ENCODE measurements around the gene CPXM2. TPM values are rescaled to one million over a fixed set of nuclear protein-coding genes. Genes with fewer than 3 reads are reported as not detected.
A peak's percentile ranks its signal among the peaks of the same experiment; 100 is the strongest.

The CPXM2 gene
- total RNA-seq, 6 donors from 2014 or later, result 0.61 to 10.2 (median 3.1) TPM

DNA sequence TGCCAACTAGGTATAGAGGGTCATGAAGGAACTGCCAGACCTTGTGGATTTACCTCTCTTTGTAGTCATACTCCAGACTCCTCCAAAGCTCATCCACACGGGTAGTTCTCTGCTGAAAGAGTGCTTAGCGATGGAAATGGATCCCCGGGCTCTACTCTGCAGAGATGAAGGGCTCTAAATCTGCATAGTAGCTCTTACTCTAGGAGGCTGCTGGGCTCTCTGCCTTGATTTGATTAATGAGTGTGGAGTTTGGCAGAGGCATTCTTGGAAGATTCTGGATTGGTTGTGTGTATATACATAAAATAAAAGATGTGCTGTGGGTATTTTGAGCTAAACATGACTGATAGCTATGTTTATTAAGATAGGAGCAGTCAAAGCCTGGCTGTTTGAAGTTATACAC, 21.3 kb upstream of the CPXM2 start:
- Histone ChIP-seq H3K9me3 (no peaks in the 10 kb centered on the region), H3K4me3 (no peak overlapping the region), H3K27me3 (no peaks in the 10 kb centered on the region), H3K27ac (no peak overlapping the region), H3K4me1 (peaks cover 0 to 9% (median 4%) of the 10 kb centered on the region in 4 donors), H3K36me3 (no peaks in the 10 kb centered on the region)
- 22 to 36% methylated on average over 3 of the region's 3 CpGs for WGBS, 2 donors
- ATAC-seq (ENCODE audit: low FRiP score in 2 of 2) (no peak), DNase-seq (no peak)
- TF ChIP-seq POLR2A (IDR thresholded peaks at IDR 0.05) (no peak), POLR2AphosphoS5 (IDR thresholded peaks at IDR 0.05) (no peak), EP300 (IDR thresholded peaks at IDR 0.05) (no peak)
- TF ChIP-seq, protein P1, sequence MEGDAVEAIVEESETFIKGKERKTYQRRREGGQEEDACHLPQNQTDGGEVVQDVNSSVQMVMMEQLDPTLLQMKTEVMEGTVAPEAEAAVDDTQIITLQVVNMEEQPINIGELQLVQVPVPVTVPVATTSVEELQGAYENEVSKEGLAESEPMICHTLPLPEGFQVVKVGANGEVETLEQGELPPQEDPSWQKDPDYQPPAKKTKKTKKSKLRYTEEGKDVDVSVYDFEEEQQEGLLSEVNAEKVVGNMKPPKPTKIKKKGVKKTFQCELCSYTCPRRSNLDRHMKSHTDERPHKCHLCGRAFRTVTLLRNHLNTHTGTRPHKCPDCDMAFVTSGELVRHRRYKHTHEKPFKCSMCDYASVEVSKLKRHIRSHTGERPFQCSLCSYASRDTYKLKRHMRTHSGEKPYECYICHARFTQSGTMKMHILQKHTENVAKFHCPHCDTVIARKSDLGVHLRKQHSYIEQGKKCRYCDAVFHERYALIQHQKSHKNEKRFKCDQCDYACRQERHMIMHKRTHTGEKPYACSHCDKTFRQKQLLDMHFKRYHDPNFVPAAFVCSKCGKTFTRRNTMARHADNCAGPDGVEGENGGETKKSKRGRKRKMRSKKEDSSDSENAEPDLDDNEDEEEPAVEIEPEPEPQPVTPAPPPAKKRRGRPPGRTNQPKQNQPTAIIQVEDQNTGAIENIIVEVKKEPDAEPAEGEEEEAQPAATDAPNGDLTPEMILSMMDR (IDR thresholded peaks at IDR 0.05), result no peak

DNA sequence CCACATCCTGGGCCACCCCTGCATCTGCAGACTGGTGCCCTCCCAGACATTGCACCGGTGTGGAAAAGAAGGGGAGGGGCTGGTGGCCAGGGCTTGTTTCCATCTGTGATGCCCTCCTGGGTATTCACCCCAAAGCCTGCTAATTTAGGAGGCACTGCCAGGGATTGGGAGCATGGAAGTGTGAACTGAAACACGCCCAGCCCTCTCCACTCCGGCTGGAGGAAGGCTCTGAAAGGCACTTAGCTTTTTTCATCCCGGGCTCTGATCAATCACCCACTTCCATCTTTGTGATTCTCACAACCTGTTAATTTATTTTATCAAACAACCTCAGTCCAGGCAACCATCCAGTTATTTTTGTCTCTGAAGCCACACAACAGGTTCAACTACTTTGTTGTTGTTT, 20.9 kb upstream of the CPXM2 start:
- Histone ChIP-seq H3K27me3 (no peaks in the 10 kb centered on the region), H3K4me1 (peaks cover 0 to 9% (median 4%) of the 10 kb centered on the region in 4 donors), H3K9me3 (no peaks in the 10 kb centered on the region), H3K36me3 (no peaks in the 10 kb centered on the region), H3K27ac (no peak overlapping the region), H3K4me3 (no peak overlapping the region)
- DNase-seq, result no peak
- TF ChIP-seq POLR2A (IDR thresholded peaks at IDR 0.05) (no peak), POLR2AphosphoS5 (IDR thresholded peaks at IDR 0.05) (no peak), EP300 (IDR thresholded peaks at IDR 0.05) (no peak)
- TF ChIP-seq, protein P1 (IDR thresholded peaks at IDR 0.05), result no peak
- WGBS, 2 donors, result 58 to 59% methylated on average over 3 of the region's 4 CpGs
- no peak for ATAC-seq (ENCODE audit: low FRiP score in 2 of 2)

DNA sequence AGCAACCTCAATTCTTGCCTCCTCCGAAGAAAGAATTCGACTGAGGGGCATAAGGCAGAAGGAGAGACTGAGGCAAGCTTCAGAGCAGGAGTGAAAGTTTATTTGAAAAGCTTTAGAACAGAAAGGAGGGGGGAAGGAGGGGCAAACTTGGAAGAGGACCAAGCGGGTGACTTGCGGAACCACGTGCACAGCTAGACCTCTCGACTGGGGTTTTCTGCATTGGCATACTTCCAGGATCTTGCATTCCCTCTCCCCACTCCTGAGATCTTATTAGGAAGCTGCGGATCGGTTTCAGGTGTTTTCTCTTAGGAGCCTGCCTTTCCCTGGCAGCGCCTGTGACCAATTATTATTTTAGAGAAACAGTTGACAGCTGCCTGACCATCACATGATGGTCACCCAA, 20.3 kb upstream of the CPXM2 start:
- Histone ChIP-seq H3K27me3 (no peaks in the 10 kb centered on the region), H3K27ac (no peak overlapping the region), H3K4me3 (no peak overlapping the region), H3K4me1 (peaks cover 0 to 9% (median 4%) of the 10 kb centered on the region in 4 donors), H3K36me3 (no peaks in the 10 kb centered on the region), H3K9me3 (no peaks in the 10 kb centered on the region)
- 36 to 38% methylated on average over 9 of the region's 9 CpGs for WGBS, 2 donors
- ATAC-seq (ENCODE audit: low FRiP score in 2 of 2) (no peak), DNase-seq (no peak)
- no peak for TF ChIP-seq POLR2A (IDR thresholded peaks at IDR 0.05)
- TF ChIP-seq, protein P1 (IDR thresholded peaks at IDR 0.05), result no peak
- no peak for TF ChIP-seq POLR2AphosphoS5 (IDR thresholded peaks at IDR 0.05)
- TF ChIP-seq EP300 (IDR thresholded peaks at IDR 0.05), result no peak

DNA sequence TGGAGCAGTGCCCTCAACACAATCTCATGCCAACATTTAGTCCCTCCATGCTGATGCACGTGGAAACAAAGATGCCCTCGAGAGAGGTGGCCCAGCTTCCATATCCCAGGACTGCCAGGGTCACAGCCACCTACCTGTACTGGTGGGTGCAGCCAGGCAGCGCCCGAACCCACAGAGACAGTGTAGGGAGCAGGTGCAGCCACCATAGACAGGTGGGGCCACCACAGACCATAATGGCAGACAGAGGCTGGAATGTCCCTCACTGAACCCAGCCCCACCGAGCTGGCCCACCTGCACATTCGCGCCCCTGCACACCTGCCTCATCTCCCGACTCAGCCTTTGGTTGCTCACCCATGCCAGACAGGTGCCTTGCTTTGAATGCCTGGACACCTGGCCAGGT, 18.3 kb upstream of the CPXM2 start:
- TF ChIP-seq, protein P1 (IDR thresholded peaks at IDR 0.05), result no peak
- TF ChIP-seq EP300 (IDR thresholded peaks at IDR 0.05) (no peak), POLR2A (IDR thresholded peaks at IDR 0.05) (no peak), POLR2AphosphoS5 (IDR thresholded peaks at IDR 0.05) (no peak)
- WGBS, 2 donors, result 93 to 94% methylated on average over 8 of the region's 8 CpGs
- DNase-seq (peak in 1 of 2 donors; percentile 63), ATAC-seq (ENCODE audit: low FRiP score in 2 of 2) (no peak)
- no peak overlapping the region for H3K4me3 ChIP-seq
- no peaks in the 10 kb centered on the region for H3K36me3 ChIP-seq
- H3K27ac ChIP-seq, result no peak overlapping the region
- H3K4me1 ChIP-seq, result peaks cover 0 to 9% (median 4%) of the 10 kb centered on the region in 4 donors
- H3K9me3 ChIP-seq, result no peaks in the 10 kb centered on the region
- no peaks in the 10 kb centered on the region for H3K27me3 ChIP-seq

DNA sequence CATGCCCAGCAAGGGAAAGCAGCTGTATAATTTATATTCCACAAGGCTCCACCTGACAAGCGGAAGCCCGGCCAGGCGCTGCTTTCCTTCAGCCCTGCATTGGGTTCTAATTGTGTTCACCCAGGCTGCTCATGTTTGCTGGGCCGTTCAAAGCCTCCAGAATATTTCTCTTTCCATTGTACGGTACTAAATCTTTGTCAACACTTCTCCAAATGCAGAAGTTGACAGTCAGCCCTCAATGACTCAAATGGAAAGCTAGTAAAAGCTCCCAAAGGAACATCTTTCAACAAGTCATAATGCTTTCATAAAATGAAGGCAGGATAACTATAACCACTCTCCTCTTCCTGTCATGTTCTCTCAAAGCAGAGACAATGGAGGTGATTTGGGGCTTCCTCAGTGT, 17.8 kb upstream of the CPXM2 start:
- Histone ChIP-seq H3K36me3 (no peaks in the 10 kb centered on the region), H3K27me3 (no peaks in the 10 kb centered on the region), H3K4me1 (peaks cover 0 to 9% (median 4%) of the 10 kb centered on the region in 4 donors), H3K9me3 (no peaks in the 10 kb centered on the region), H3K27ac (no peak overlapping the region), H3K4me3 (no peak overlapping the region)
- DNase-seq (no peak), ATAC-seq (ENCODE audit: low FRiP score in 2 of 2) (no peak)
- TF ChIP-seq, protein P1 (IDR thresholded peaks at IDR 0.05), result no peak
- WGBS, 2 donors, result 73 to 77% methylated on average over 5 of the region's 5 CpGs
